BE2C (cell line): ENCODE results near the gene KCND2.

Experiments
- DNase-seq: peaks from one replicate; pipeline ENCODE4 v3.0.0-alpha.2; 2020
- H3K27me3 ChIP-seq: fragments of 250-450 bp; sonication (Bioruptor Pico); 2 replicates; pipeline ENCODE4 v1.5.1; 2020; ENCODE audit warnings: mild to moderate bottlenecking
- H3K36me3 ChIP-seq: fragments of 250-450 bp; sonication (Bioruptor Pico); 2 replicates; pipeline ENCODE4 v1.5.1; 2020; ENCODE audit warnings: mild to moderate bottlenecking
- H3K4me1 ChIP-seq: fragments of 250-450 bp; sonication (Bioruptor Pico); 2 replicates; pipeline ENCODE4 v1.5.1; 2020
- H3K4me3 ChIP-seq: 2 replicates; pipeline ENCODE4 v1.5.1; 2011; ENCODE audit warnings: low read depth, low read length
- H3K9me3 ChIP-seq: fragments of 250-450 bp; sonication (Bioruptor Pico); 2 replicates; pipeline ENCODE4 v1.5.1; 2020
- CTCF ChIP-seq: IDR thresholded peaks from 2 replicates; pipeline ENCODE4 v1.5.1; 2012; ENCODE audit warnings: mild to moderate bottlenecking, low read depth, low read length

The KCND2 gene

DNA sequence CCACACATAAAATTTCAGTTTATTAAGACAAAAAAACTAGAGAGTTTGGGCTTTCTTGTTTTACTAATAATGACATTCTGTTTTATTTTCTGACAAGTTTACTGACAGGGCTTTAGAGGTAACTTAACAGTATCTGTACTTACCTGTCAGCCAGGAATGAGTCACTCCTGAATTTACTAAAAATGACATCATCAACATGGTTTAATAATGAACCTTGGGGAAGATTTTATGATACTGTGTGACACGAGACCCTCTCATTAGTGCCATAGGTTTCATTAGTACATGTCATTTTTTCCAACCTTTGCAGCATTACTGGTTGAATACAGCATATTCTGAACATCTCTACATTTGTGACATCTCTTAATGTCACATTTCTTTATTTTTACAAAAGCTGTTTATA lies 131.1 kb downstream of the KCND2 start:
- H3K4me1 ChIP-seq, result no peaks in the 10 kb centered on the region
- H3K9me3 ChIP-seq, result no peaks in the 10 kb centered on the region
- TF ChIP-seq CTCF, result no peak
- no peak overlapping the region for H3K4me3 ChIP-seq
- H3K36me3 ChIP-seq, result no peaks in the 10 kb centered on the region
- no peaks in the 10 kb centered on the region for H3K27me3 ChIP-seq
- no peak for DNase-seq

DNA sequence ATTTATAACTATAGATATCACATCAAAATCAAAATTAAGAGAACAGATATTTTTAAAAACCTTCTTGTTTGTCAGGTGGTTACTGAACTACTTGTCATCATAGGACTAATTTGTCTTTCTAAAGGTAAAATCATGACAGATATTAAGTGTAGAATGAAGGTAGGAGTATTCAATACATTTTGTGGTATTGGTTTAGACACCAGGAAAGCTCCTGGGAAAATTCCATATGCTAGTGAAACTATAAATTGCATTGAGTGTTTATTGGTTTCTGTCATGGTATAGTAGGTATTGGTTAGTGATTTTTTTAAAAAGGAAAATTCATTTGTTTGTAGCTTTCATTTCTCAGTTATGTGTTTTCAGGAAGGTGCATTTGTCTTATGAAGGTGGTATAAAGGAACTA lies 132.7 kb downstream of the KCND2 start:
- H3K9me3 ChIP-seq, result no peaks in the 10 kb centered on the region
- no peak for DNase-seq
- no peaks in the 10 kb centered on the region for H3K4me1 ChIP-seq
- no peaks in the 10 kb centered on the region for H3K27me3 ChIP-seq
- TF ChIP-seq CTCF, result no peak
- no peaks in the 10 kb centered on the region for H3K36me3 ChIP-seq
- H3K4me3 ChIP-seq, result no peak overlapping the region

DNA sequence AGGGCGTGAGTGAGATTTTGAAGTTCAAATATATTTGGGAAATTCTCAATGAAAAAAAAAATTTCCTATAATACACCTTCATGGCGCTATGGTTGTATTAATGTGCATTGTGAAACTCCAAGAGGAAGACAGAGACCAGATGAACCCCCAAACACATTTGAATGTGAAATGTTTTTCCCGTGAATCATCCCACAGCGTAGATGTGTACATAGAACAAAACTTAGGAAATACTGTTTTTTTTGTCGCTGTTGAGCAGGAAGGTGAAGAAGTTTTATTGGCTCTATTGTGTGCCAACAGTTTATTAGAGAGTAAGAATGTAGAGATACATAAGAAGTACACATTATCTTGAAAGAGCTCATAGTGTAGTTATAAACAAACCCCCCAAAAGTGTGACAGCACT lies 134.0 kb downstream of the KCND2 start:
- DNase-seq, result no peak
- H3K4me1 ChIP-seq, result no peaks in the 10 kb centered on the region

GRCh38 chr7:120412139-120413050 lies 139.4 kb downstream of the KCND2 start:
- no peaks in the 10 kb centered on the region for H3K4me1 ChIP-seq
- no peak for DNase-seq
- no peaks in the 10 kb centered on the region for H3K27me3 ChIP-seq
- H3K36me3 ChIP-seq, result no peaks in the 10 kb centered on the region
- no peak for TF ChIP-seq CTCF
- no peaks in the 10 kb centered on the region for H3K9me3 ChIP-seq
- no peak overlapping the region for H3K4me3 ChIP-seq

More for the DNA sequence above, 134.0 kb downstream of the KCND2 start:
- Histone ChIP-seq H3K4me3 (no peak overlapping the region), H3K9me3 (no peaks in the 10 kb centered on the region), H3K36me3 (no peaks in the 10 kb centered on the region), H3K27me3 (no peaks in the 10 kb centered on the region)
- TF ChIP-seq CTCF, result no peak

DNA sequence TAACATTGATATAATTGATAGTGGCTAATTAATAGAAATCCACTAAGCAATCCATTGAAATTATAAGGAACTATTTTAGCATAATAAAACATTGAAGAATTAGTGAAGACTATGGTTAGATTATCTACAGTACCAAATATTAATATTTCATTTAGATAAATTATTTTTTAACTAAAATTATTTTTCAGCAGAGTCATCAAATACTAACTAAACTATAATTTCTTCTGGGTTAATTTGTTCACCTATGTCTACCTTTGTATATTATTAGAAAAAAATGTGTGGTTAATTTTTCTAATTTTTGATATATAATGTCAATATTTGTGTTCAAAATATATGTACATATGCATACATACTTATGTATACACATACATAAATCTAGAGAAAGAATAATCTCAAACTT lies 140.2 kb downstream of the KCND2 start:
- Histone ChIP-seq H3K9me3 (no peaks in the 10 kb centered on the region), H3K36me3 (no peaks in the 10 kb centered on the region), H3K4me3 (no peak overlapping the region), H3K27me3 (no peaks in the 10 kb centered on the region), H3K4me1 (no peaks in the 10 kb centered on the region)
- no peak for TF ChIP-seq CTCF
- no peak for DNase-seq

- TF ChIP-seq CTCF, result no peak
- H3K4me3 ChIP-seq, result no peak overlapping the region
Observed at GRCh38 chr7:120417244-120417979, 144.4 kb downstream of the KCND2 start.

More at GRCh38 chr7:120417244-120417979, 144.4 kb downstream of the KCND2 start:
- no peak for DNase-seq
- Histone ChIP-seq H3K9me3 (no peaks in the 10 kb centered on the region; the same call in 1 of the 2 replicates), H3K27me3 (no peaks in the 10 kb centered on the region), H3K36me3 (no peaks in the 10 kb centered on the region), H3K4me1 (no peaks in the 10 kb centered on the region)
